Measurements from ENCODE around the gene CALML5.

Gene CALML5

GRCh38 chr10:5499493-5500140 is at the start of gene CALML5:
Gene CALML5 (minus strand): TSS chr10:5499570. CDS start chr10:5499438, 132 bp downstream.
- DNase-seq (ENCODE audit: low read depth, low spot score): no peak

- DNase-seq (ENCODE audit: low read depth, low spot score): no peak
Observed at GRCh38 chr10:5547931-5548660, 48.7 kb upstream of the CALML5 start.

DNA sequence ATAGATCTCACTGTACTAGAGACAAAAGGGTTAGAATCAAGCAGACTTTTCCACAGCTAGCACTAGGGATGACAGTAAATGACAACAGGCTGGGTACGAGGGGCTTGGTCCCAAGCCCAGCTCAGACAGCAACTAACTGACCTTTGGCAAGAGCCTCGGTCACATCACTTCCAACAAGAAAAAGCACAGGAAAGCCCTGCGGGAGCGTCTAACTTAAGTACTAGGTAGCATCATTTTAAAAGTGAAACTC is 48.2 kb upstream of the CALML5 start:
- DNase-seq (ENCODE audit: low read depth, low spot score): no peak

GRCh38 chr10:5546891-5547680 is 47.7 kb upstream of the CALML5 start:
- DNase-seq (ENCODE audit: low read depth, low spot score): no peak

- DNase-seq (ENCODE audit: low read depth, low spot score): no peak
Observed at GRCh38 chr10:5545778-5546710, 46.7 kb upstream of the CALML5 start.

- DNase-seq (ENCODE audit: low read depth, low spot score): no peak
Observed at GRCh38 chr10:5545426-5545777, 46.0 kb upstream of the CALML5 start.

DNA sequence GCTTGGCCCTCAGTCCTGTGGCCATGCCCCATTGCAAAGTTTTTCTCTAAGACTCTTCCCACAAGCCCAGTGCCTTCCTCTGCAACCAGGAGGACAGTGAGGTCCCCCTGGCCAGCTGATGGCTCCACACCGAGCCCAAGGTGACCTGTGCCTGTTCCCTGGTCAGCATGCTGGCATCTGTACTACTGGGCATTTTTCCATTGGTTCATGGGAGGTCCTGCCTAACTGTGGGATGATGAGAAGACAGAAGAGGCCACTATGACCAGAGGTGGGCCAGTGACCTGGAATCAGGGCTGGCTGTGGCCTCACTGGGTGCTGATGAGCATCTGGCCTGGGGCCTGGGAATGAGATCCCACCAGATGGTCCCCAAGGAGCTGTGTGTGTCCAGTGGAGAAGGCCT is 45.6 kb upstream of the CALML5 start:
- no peak for DNase-seq (ENCODE audit: low read depth, low spot score)

DNA sequence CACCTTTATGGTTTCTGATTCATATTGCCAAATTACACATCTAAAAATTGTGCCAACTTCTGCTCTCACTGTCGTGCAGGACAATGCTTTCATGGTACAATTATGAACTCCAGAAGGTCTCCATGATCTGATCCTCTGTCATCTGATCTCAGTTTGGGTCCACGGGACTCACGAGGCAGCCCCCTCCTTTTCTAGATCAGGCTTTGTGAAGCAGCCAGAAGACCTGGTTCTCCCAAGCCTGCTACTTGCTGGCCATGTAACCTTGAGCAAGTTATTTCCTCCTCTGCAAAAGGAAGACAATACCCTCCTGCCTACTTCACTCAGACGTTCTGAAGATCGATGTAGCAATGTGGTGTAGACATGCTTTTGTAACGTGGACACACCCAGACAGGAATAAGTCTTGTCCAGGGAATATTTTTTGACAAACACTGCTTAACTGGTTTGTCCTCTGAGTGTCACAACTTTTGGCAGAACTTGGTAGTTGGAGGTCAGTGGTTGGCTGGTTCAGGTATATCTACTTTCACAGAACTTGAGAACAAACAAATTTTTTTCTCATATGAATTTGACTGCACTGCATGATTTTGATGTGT is 44.9 kb upstream of the CALML5 start:
- DNase-seq (ENCODE audit: low read depth, low spot score): no peak

GRCh38 chr10:5543623-5544022 is 44.3 kb upstream of the CALML5 start:
- DNase-seq (ENCODE audit: low read depth, low spot score): no peak

GRCh38 chr10:5542100-5542499 is 42.7 kb upstream of the CALML5 start:
- DNase-seq (ENCODE audit: low read depth, low spot score): no peak

- no peak for DNase-seq (ENCODE audit: low read depth, low spot score)
Observed at GRCh38 chr10:5540891-5541290, 41.5 kb upstream of the CALML5 start.

DNA sequence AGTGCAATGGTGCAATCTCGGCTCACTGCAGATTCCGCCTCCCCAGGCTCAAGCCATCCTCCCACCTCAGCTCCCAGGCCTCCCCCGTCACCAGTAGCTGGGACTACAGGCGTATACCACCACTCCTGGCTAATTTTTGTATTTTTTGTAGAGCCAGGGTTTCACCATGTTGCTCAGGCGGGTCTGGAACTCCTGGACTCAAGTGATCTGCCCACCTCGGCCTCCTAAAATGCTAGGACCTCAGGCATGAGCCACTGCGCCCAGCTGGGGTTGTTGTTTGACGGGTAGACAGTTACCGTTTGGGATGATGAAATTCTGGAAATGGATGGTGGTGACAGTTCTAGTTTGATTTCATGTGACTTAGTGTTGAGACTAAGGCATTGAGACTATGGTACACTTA is 40.7 kb upstream of the CALML5 start:
- DNase-seq (ENCODE audit: low read depth, low spot score): no peak

- DNase-seq (ENCODE audit: low read depth, low spot score): no peak
Observed at GRCh38 chr10:5538892-5539651, 39.7 kb upstream of the CALML5 start.

- DNase-seq (ENCODE audit: low read depth, low spot score): no peak
Observed at GRCh38 chr10:5538446-5538845, 39.1 kb upstream of the CALML5 start.

DNA sequence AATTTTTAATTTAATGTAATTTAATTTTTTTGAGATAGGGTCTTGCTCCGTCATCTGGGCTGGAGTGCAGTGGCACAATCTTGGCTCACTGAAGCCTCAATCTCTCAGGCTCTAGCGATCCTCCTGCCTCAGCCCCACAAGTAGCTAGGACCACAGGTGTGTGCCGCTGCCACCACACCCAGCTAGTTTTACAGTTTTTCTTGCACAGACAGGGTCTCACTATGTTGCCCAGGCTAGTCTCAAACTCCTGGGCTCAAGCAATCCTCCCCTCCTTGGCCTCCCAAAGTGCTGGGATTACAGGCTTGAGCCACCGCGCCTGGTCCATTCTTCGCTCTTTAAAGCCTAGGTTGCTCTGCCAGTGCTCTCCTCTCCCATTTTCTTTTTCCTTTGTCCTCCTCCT is 38.3 kb upstream of the CALML5 start:
- no peak for DNase-seq (ENCODE audit: low read depth, low spot score)

DNA sequence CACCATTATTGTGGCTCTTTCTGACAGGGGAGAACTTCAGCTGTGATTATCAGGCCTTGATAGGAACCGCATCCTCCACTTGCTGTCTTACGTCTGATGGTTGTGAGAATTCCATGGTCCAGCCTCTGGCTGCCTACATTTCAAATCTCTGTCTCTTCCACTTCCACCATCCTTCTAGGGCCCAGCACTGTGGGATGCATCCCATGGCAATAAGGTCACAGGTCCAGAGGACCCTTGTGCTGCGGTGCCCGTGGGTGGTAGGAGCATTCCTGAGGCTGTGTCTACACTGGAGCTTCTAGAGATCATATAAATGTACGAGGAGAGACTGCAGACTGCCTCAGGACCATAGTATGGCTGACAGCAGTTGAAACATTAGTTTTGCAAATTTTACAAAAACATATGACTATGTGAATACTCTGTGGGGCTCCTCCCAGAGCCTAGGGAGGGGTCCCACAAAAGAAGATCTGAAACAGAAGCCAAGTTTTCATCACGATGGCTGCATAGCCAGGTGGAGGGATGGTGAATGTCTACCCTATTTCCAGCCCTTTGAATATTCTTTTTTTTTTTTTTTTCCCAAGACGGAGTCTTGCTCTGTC is 37.2 kb upstream of the CALML5 start:
- no peak for DNase-seq (ENCODE audit: low read depth, low spot score)

- no peak for DNase-seq (ENCODE audit: low read depth, low spot score)
Observed at GRCh38 chr10:5534880-5535856, 35.8 kb upstream of the CALML5 start.

DNA sequence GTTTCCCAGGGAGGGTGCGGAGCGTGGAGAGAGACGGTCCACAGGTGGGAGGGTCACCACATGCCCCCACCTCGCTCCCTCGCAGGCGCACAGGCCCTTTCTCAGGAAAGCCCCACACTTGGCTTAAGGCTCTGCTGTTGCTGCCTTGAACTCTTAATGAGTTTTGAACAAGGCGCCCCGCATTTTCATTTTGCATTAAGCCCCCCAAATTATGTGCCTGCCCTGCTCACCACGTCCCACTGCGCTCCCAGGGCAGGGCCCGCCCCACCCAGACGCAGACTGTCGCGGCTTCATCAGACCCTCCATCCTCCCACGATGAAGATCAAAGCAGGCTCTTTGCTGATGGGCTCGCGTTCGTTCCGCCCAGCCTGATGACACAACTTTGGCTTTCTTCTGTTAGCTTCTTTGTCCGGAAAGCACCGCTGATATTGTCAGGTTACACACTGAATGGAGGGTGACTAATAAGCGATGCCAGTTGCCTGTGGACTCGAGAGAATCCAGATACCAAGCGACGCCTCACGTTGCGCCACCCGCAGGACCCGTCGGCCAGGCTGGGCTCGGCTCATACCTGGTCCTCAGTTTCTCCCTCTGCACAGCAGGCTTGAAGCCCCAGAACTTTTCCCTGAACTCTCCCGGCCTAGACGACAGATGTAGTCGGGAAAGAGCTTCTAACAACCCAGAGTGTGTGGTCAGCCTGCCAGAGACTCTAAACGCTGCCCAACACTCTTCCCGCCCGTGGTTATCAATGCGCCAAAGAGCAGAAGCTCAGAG is 34.9 kb upstream of the CALML5 start:
- DNase-seq (ENCODE audit: low read depth, low spot score): no peak
